HG03457 (cell line): ENCODE data around the gene SEC24D.
"Not testable (repeated sequence)": the region's sequence is repeated elsewhere in the genome, so short reads cannot be mapped to it uniquely, and the experiment has no call there.

Experiments
- ATAC-seq: cut with Tn5 transposase; IDR thresholded peaks from one replicate; pipeline ENCODE4 v1.9.1; 2021; ENCODE audit warnings: moderate number of reproducible peaks; ENCODE audit not compliant: unreplicated experiment

Gene SEC24D

GRCh38 chr4:118811832-118812231 is 24.1 kb downstream of the SEC24D start:
- no peak for ATAC-seq

- ATAC-seq = no peak
Observed at GRCh38 chr4:118810991-118811764, 24.7 kb downstream of the SEC24D start.

GRCh38 chr4:118807659-118808058 is 28.3 kb downstream of the SEC24D start:
- ATAC-seq = no peak

- no peak for ATAC-seq
Observed at GRCh38 chr4:118803253-118803652, 32.7 kb downstream of the SEC24D start.

GRCh38 chr4:118801895-118802575 is 33.9 kb downstream of the SEC24D start:
- no peak for ATAC-seq

GRCh38 chr4:118799231-118799942 is 36.5 kb downstream of the SEC24D start:
- no peak for ATAC-seq

GRCh38 chr4:118798658-118799057 is 37.3 kb downstream of the SEC24D start:
- no peak for ATAC-seq

GRCh38 chr4:118797558-118798142 is 38.3 kb downstream of the SEC24D start:
- ATAC-seq = no peak

- ATAC-seq = not testable (repeated sequence)
Observed at GRCh38 chr4:118791690-118792446, 44.1 kb downstream of the SEC24D start.

- ATAC-seq = no peak
Observed at GRCh38 chr4:118790544-118790943, 45.4 kb downstream of the SEC24D start.

- ATAC-seq = no peak
Observed at GRCh38 chr4:118788911-118789310, 47.0 kb downstream of the SEC24D start.

GRCh38 chr4:118787844-118788380 is 48.0 kb downstream of the SEC24D start:
- ATAC-seq = no peak

GRCh38 chr4:118784776-118785175 is 51.1 kb downstream of the SEC24D start:
- no peak for ATAC-seq

GRCh38 chr4:118783887-118784286 is 52.0 kb downstream of the SEC24D start:
- no peak for ATAC-seq

- ATAC-seq = not testable (repeated sequence)
Observed at GRCh38 chr4:118782886-118783285, 53.0 kb downstream of the SEC24D start.

GRCh38 chr4:118777649-118778048 is 58.3 kb downstream of the SEC24D start:
- not testable (repeated sequence) for ATAC-seq

- ATAC-seq = not testable (repeated sequence)
Observed at GRCh38 chr4:118776955-118777640, 58.8 kb downstream of the SEC24D start.

- no peak for ATAC-seq
Observed at GRCh38 chr4:118776157-118776954, 59.6 kb downstream of the SEC24D start.

- ATAC-seq = no peak
Observed at GRCh38 chr4:118775405-118775804, 60.5 kb downstream of the SEC24D start.
